A673 (cell line): ENCODE results near the gene CTTN. TPM values are rescaled to one million over a fixed set of nuclear protein-coding genes. Genes with fewer than 3 reads are reported as not detected.

Experiments
- BruUV-seq: library from RNA; stranded (reverse); fragments of 400-500 nt; replicated peaks from 2 replicates; lab custom pipeline; 2021; lab: Mats Ljungman, UMichigan
- CTCF ChIA-PET: fragments of 300-600 bp; sonication (Branson Sonifier 250); formaldehyde crosslinking; loops from one replicate; lab custom pipeline; 2022; ENCODE audit warnings: antibody characterized with exemption; lab: Charles Lee
- POLR2A ChIA-PET: fragments of 300-600 bp; sonication (Branson Sonifier 250); formaldehyde crosslinking; loops from one replicate; lab custom pipeline; 2022; ENCODE audit warnings: antibody characterized with exemption; ENCODE audit not compliant: low non-redundant PET; lab: Charles Lee
- DNase-seq: peaks from one replicate; pipeline ENCODE4 v3.0.0-alpha.2; 2015; ENCODE audit warnings: low spot score
- H3K27ac ChIP-seq: fragments of 200-600 bp; sonication (generic); 2 replicates; pipeline ENCODE4 v1.5.1; 2016; ENCODE audit warnings: mixed run types, low read depth, mild to moderate bottlenecking, mixed read lengths, antibody characterized with exemption, low read length; ENCODE audit not compliant: poor library complexity, severe bottlenecking
- H3K27me3 ChIP-seq: fragments of 200-600 bp; sonication (generic); replicated peaks from 2 replicates; pipeline ENCODE4 v1.6.1; 2017; ENCODE audit warnings: mixed run types, low read depth, mild to moderate bottlenecking, mixed read lengths, antibody characterized with exemption, low read length; ENCODE audit not compliant: insufficient read depth, poor library complexity
- H3K36me3 ChIP-seq: fragments of 200-600 bp; sonication (generic); 2 replicates; pipeline ENCODE4 v1.6.1; 2016; ENCODE audit warnings: mixed run types, mild to moderate bottlenecking, mixed read lengths, antibody characterized with exemption, low read length; ENCODE audit not compliant: insufficient read depth, poor library complexity, severe bottlenecking
- H3K4me1 ChIP-seq: fragments of 200-600 bp; sonication (generic); 2 replicates; pipeline ENCODE4 v1.6.1; 2017; ENCODE audit warnings: mixed run types, mild to moderate bottlenecking, mixed read lengths, antibody characterized with exemption, low read length; ENCODE audit not compliant: insufficient read depth, poor library complexity, severe bottlenecking
- H3K4me3 ChIP-seq: fragments of 200-600 bp; sonication (generic); 2 replicates; pipeline ENCODE4 v1.5.1; 2016; ENCODE audit warnings: low read depth, mixed run types, mild to moderate bottlenecking, mixed read lengths, low read length; ENCODE audit not compliant: poor library complexity, severe bottlenecking
- H3K9me3 ChIP-seq: fragments of 200-600 bp; sonication (generic); 2 replicates; pipeline ENCODE4 v1.6.1; 2016; ENCODE audit warnings: mixed run types, low read depth, mild to moderate bottlenecking, mixed read lengths, antibody characterized with exemption, low read length; ENCODE audit not compliant: poor library complexity, severe bottlenecking
- EZH2 ChIP-seq: fragments of 200-600 bp; sonication (generic); IDR thresholded peaks from 2 replicates; pipeline ENCODE4 v1.6.1; 2017; ENCODE audit warnings: borderline replicate concordance, low read depth, mild to moderate bottlenecking, mixed read lengths, antibody characterized with exemption, low read length; ENCODE audit not compliant: poor library complexity, severe bottlenecking
- intact Hi-C: fragments of 100-400 bp; cut with micrococcal nuclease; formaldehyde crosslinking; loops from one replicate; pipeline ENCODE4 v1.10.0; 2022; ENCODE audit not compliant: unreplicated experiment
- total RNA-seq: library from RNA; stranded (reverse); gene quantifications from 2 replicates; pipeline ENCODE4 v1.2.3, GENCODE V29; 2021
- TF ChIP-seq, protein P1 (sequence below): fragments of 300-800, 200-600 bp; sonication (generic); conservative IDR thresholded peaks from 2 replicates; pipeline ENCODE4 v1.5.1; 2017; ENCODE audit warnings: low read depth, mild to moderate bottlenecking, antibody characterized with exemption, low read length, moderate library complexity, mixed read lengths

CTTN gene
- total RNA-seq, 1 experiment from 2014 or later = 247 TPM

- Histone ChIP-seq H3K4me3 (no peak overlapping the region), H3K36me3 (peaks cover 58% of the 10 kb centered on the region), H3K4me1 (no peaks in the 10 kb centered on the region), H3K27me3 (no peaks in the 10 kb centered on the region), H3K27ac (no peak overlapping the region), H3K9me3 (no peaks in the 10 kb centered on the region)
- no peak for TF ChIP-seq EZH2
- TF ChIP-seq, protein P1, sequence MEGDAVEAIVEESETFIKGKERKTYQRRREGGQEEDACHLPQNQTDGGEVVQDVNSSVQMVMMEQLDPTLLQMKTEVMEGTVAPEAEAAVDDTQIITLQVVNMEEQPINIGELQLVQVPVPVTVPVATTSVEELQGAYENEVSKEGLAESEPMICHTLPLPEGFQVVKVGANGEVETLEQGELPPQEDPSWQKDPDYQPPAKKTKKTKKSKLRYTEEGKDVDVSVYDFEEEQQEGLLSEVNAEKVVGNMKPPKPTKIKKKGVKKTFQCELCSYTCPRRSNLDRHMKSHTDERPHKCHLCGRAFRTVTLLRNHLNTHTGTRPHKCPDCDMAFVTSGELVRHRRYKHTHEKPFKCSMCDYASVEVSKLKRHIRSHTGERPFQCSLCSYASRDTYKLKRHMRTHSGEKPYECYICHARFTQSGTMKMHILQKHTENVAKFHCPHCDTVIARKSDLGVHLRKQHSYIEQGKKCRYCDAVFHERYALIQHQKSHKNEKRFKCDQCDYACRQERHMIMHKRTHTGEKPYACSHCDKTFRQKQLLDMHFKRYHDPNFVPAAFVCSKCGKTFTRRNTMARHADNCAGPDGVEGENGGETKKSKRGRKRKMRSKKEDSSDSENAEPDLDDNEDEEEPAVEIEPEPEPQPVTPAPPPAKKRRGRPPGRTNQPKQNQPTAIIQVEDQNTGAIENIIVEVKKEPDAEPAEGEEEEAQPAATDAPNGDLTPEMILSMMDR = no peak
- ChIA-PET POLR2A (no interaction called here), CTCF (no interaction called here)
- intact Hi-C loops = no loop called here
- no peak for DNase-seq
- BruUV-seq = no TSS peak
These were observed 37.6 kb downstream of the CTTN start for GRCh38 chr11:70435765-70436500.

- no TSS peak for BruUV-seq
- Histone ChIP-seq H3K36me3 (peaks cover 52% of the 10 kb centered on the region), H3K27me3 (no peaks in the 10 kb centered on the region), H3K27ac (no peak overlapping the region), H3K4me1 (no peaks in the 10 kb centered on the region), H3K9me3 (no peaks in the 10 kb centered on the region), H3K4me3 (no peak overlapping the region)
- POLR2A ChIA-PET = no interaction called here
- no peak for DNase-seq
- intact Hi-C loops = no loop called here
- CTCF ChIA-PET = no interaction called here
- no peak for TF ChIP-seq EZH2
These were observed 38.2 kb downstream of the CTTN start for GRCh38 chr11:70436501-70436860.

- POLR2A ChIA-PET = no interaction called here
- BruUV-seq = no TSS peak
- no peak for DNase-seq
- Histone ChIP-seq H3K9me3 (no peaks in the 10 kb centered on the region), H3K36me3 (peaks cover 45% of the 10 kb centered on the region), H3K4me1 (no peaks in the 10 kb centered on the region), H3K27me3 (no peaks in the 10 kb centered on the region), H3K27ac (no peak overlapping the region), H3K4me3 (no peak overlapping the region)
- CTCF ChIA-PET = no interaction called here
- intact Hi-C loops = no loop called here
- TF ChIP-seq, protein P1 = no peak
- no peak for TF ChIP-seq EZH2
These were observed 38.9 kb downstream of the CTTN start for GRCh38 chr11:70437111-70437784.

DNA sequence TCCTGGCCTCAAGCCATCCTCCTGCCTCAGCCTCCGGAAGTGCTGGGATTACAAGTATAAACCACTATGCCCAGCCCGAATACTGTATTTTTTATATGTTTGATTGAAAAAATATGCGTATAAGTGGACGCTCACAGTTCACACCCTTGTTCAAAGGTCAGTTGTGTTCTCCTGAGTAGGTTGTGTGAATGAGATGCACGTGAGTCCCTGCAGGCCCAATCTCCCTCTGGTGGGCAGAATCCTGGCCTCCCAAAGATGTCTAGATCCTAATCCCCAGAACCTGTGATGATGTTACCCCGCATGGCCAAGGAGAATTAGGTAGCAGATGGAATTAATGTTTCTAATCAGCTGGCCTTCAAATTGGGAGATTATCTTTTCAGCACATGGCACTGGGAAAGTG is 41.9 kb downstream of the CTTN start:
- no peaks in the 10 kb centered on the region for H3K27me3 ChIP-seq
- no peaks in the 10 kb centered on the region for H3K9me3 ChIP-seq
- POLR2A ChIA-PET = no interaction called here
- no peak overlapping the region for H3K4me3 ChIP-seq
- TF ChIP-seq EZH2 = no peak
- TF ChIP-seq, protein P1 = no peak
- H3K27ac ChIP-seq = no peak overlapping the region
- CTCF ChIA-PET = interaction anchor here (0.7 kb wide), 1 partner anchor 64 kb away, joined by 10 read pairs; no protein-coding TSS in a partner anchor
- intact Hi-C loops = no loop called here
- no TSS peak for BruUV-seq
- no peak for DNase-seq
- peaks cover 16% of the 10 kb centered on the region for H3K36me3 ChIP-seq
- no peaks in the 10 kb centered on the region for H3K4me1 ChIP-seq
